ENCODE results near the gene LRFN3. TPM values are rescaled to one million over a fixed set of nuclear protein-coding genes. Genes with fewer than 3 reads are reported as not detected.

LRFN3 gene
- total RNA-seq, 2 experiments from 2014 or later: 2.8 to 6.0 TPM

DNA sequence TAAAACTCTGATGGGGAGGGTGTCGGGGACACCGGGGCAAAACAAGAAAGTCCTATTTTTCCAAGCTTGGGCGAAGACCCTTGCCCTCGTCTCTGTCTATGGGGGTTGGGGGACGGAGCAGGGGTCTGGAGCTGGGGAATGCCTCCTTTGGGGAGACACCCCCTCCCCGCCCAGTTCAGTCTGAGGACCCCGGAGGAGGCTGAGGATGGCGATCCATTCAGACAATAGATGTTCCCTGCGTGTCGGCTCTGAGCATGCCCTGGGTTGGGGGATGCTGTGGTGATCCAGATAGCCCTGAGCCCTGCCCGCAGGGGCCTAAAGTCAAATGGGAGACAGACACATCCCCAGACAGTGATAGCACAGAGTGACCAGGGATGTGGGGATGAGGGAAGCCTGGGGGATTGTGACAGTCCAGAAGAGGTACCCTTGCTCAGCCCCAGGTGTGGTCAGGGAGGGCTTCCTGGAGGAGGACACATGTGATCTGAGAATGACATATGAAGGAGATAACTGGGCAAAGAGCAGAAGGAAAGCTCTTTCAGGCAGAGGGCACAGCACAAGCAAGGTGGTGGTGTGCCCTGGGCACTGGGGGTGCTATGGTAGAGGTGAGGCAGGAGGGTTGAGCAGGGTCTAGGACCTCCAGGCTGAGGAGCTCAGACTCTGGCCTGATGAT, 9.1 kb downstream of the LRFN3 start:
- CTCF ChIA-PET (ENCODE audit: unreplicated experiment): no interaction called here
- no TSS peak for BruUV-seq (replicated peaks)
- H3K4me3 ChIP-seq (ENCODE audit: low read depth, low read length, poor library complexity, severe bottlenecking): no peak overlapping the region
- POLR2A ChIA-PET: interaction anchor here (0.6 kb wide), 1 partner anchor 56 kb away, joined by 3 read pairs; no protein-coding TSS in a partner anchor
- H3K4me2 ChIP-seq (ENCODE audit: low read length): no peak overlapping the region
- H2AFZ ChIP-seq (ENCODE audit: low read length): no peak overlapping the region
- TF ChIP-seq, protein P1, sequence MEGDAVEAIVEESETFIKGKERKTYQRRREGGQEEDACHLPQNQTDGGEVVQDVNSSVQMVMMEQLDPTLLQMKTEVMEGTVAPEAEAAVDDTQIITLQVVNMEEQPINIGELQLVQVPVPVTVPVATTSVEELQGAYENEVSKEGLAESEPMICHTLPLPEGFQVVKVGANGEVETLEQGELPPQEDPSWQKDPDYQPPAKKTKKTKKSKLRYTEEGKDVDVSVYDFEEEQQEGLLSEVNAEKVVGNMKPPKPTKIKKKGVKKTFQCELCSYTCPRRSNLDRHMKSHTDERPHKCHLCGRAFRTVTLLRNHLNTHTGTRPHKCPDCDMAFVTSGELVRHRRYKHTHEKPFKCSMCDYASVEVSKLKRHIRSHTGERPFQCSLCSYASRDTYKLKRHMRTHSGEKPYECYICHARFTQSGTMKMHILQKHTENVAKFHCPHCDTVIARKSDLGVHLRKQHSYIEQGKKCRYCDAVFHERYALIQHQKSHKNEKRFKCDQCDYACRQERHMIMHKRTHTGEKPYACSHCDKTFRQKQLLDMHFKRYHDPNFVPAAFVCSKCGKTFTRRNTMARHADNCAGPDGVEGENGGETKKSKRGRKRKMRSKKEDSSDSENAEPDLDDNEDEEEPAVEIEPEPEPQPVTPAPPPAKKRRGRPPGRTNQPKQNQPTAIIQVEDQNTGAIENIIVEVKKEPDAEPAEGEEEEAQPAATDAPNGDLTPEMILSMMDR (conservative IDR thresholded peaks at IDR 0.05; ENCODE audit: low read length): no peak
- no peak for TF ChIP-seq EZH2phosphoT487 (IDR thresholded peaks at IDR 0.05; ENCODE audit: borderline replicate concordance, low read depth, low read length)
- intact Hi-C loops (cut with micrococcal nuclease; ENCODE audit: unreplicated experiment): no loop called here
- H3K27ac ChIP-seq (ENCODE audit: low read depth, low read length, poor library complexity, severe bottlenecking): no peak overlapping the region
- H3K9me3 ChIP-seq (ENCODE audit: low read length): no peaks in the 10 kb centered on the region
- H3K79me2 ChIP-seq (ENCODE audit: insufficient read depth, low read depth, low read length): no peaks in the 10 kb centered on the region
- no peaks in the 10 kb centered on the region for H4K20me1 ChIP-seq (ENCODE audit: insufficient read depth, low read length)
- H3K4me1 ChIP-seq (ENCODE audit: insufficient read depth, low read length, poor library complexity, severe bottlenecking): no peaks in the 10 kb centered on the region
- H3K36me3 ChIP-seq (ENCODE audit: insufficient read depth, low read length): no peaks in the 10 kb centered on the region
- H3K9me2 ChIP-seq (ENCODE audit: insufficient read depth, low read length): no peaks in the 10 kb centered on the region
- DNase-seq (ENCODE audit: low spot score): no peak

DNA sequence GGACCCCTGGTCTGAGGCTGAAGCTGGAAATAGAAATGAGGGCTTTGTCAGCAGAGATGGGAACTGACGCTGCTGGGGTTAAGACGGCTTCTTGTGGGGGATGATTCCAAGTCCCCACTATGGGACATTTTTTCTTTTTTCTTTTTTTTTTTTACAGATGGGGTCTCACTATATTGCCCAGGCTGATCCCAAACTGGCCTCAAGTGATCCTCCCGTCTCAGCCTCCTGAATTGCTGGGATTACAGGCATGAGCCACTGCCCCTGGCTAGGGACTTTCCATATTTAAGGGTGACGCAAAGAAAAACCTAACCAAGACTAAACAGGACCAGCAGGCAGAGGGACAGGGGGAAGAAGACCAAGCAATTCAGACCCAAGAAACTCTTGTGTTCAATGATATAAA, 10.0 kb downstream of the LRFN3 start:
- no peaks in the 10 kb centered on the region for H3K4me1 ChIP-seq (ENCODE audit: insufficient read depth, low read length, poor library complexity, severe bottlenecking)
- CTCF ChIA-PET (ENCODE audit: unreplicated experiment): no interaction called here
- no peak for TF ChIP-seq EZH2phosphoT487 (IDR thresholded peaks at IDR 0.05; ENCODE audit: borderline replicate concordance, low read depth, low read length)
- TF ChIP-seq, protein P1 (conservative IDR thresholded peaks at IDR 0.05; ENCODE audit: low read length): no peak
- intact Hi-C loops (cut with micrococcal nuclease; ENCODE audit: unreplicated experiment): no loop called here
- DNase-seq (ENCODE audit: low spot score): no peak
- no peaks in the 10 kb centered on the region for H3K36me3 ChIP-seq (ENCODE audit: insufficient read depth, low read length)
- POLR2A ChIA-PET: no interaction called here
- no peak overlapping the region for H3K4me3 ChIP-seq (ENCODE audit: low read depth, low read length, poor library complexity, severe bottlenecking)
- no peaks in the 10 kb centered on the region for H3K9me3 ChIP-seq (ENCODE audit: low read length)
- no peaks in the 10 kb centered on the region for H3K79me2 ChIP-seq (ENCODE audit: insufficient read depth, low read depth, low read length)
- no peaks in the 10 kb centered on the region for H4K20me1 ChIP-seq (ENCODE audit: insufficient read depth, low read length)
- H2AFZ ChIP-seq (ENCODE audit: low read length): no peak overlapping the region
- H3K9me2 ChIP-seq (ENCODE audit: insufficient read depth, low read length): no peaks in the 10 kb centered on the region
- no TSS peak for BruUV-seq (replicated peaks)
- H3K4me2 ChIP-seq (ENCODE audit: low read length): no peak overlapping the region
- no peak overlapping the region for H3K27ac ChIP-seq (ENCODE audit: low read depth, low read length, poor library complexity, severe bottlenecking)

DNA sequence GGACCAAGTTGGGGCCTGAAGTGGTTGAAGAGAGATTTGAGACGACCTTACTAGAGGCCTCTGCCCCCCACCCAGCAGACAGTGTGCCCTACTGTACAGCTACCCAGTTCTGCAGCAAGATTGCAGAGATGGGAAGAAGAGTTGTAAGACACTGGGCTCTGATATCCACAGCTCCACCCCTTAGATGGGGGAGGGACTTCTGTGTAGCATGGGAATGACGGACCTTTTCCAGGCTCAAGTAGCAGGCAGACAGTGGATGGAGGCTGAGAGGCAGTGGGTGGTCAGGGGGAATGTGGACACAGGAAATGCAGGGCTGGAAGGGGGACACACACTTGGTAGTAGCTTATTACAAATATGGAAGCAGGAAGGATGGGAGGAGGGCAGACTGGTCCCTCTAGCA, 13.0 kb downstream of the LRFN3 start:
- Histone ChIP-seq H3K4me2 (ENCODE audit: low read length) (no peak overlapping the region), H3K36me3 (ENCODE audit: insufficient read depth, low read length) (no peaks in the 10 kb centered on the region), H3K9me3 (ENCODE audit: low read length) (no peaks in the 10 kb centered on the region), H4K20me1 (ENCODE audit: insufficient read depth, low read length) (no peaks in the 10 kb centered on the region), H3K27ac (ENCODE audit: low read depth, low read length, poor library complexity, severe bottlenecking) (no peak overlapping the region), H2AFZ (ENCODE audit: low read length) (no peak overlapping the region), H3K4me1 (ENCODE audit: insufficient read depth, low read length, poor library complexity, severe bottlenecking) (peaks cover 14% of the 10 kb centered on the region), H3K9me2 (ENCODE audit: insufficient read depth, low read length) (no peaks in the 10 kb centered on the region), H3K4me3 (ENCODE audit: low read depth, low read length, poor library complexity, severe bottlenecking) (no peak overlapping the region), H3K79me2 (ENCODE audit: insufficient read depth, low read depth, low read length) (no peaks in the 10 kb centered on the region)
- ChIA-PET POLR2A (interaction anchor here (0.6 kb wide), 1 partner anchor 338 kb away, joined by 7 read pairs; no protein-coding TSS in a partner anchor), CTCF (ENCODE audit: unreplicated experiment) (no interaction called here)
- no TSS peak for BruUV-seq (replicated peaks)
- TF ChIP-seq, protein P1 (conservative IDR thresholded peaks at IDR 0.05; ENCODE audit: low read length): no peak
- no peak for TF ChIP-seq EZH2phosphoT487 (IDR thresholded peaks at IDR 0.05; ENCODE audit: borderline replicate concordance, low read depth, low read length)
- intact Hi-C loops (cut with micrococcal nuclease; ENCODE audit: unreplicated experiment): no loop called here
- no peak for DNase-seq (ENCODE audit: low spot score)

Data from OCI-LY7 (cell line).